ENCODE data around the gene MED27. TPM values are rescaled to one million over a fixed set of nuclear protein-coding genes. Genes with fewer than 3 reads are reported as not detected.

Gene MED27
- total and polyA plus RNA-seq, 2 of the 8 experiments (the other 6 are each of a cell fraction or from before 2014, with no cell fraction given), result 29.9 to 56.5 TPM

- Histone ChIP-seq H3K36me3 (ENCODE audit: control insufficient read depth in 2 of 4, insufficient read depth in 4 of 4, low read length in 3 of 4) (no peaks in the 10 kb centered on the region), H3K18ac (ENCODE audit: extremely low read depth, low read length) (no peak overlapping the region), H3K23ac (ENCODE audit: insufficient read length) (no peak overlapping the region), H3K9ac (replicated peaks in 1 of 4; ENCODE audit: extremely low read depth in 1 of 4, low read depth in 3 of 4, low read length in 3 of 4) (no peak overlapping the region), H3K79me1 (ENCODE audit: low read depth, low read length) (no peaks in the 10 kb centered on the region; the same call in 1 of the 2 replicates), H3K9me3 (ENCODE audit: insufficient read depth in 2 of 2, low read depth in 1 of 2, low read length in 1 of 2) (no peaks in the 10 kb centered on the region), H3K27me3 (replicated peaks in 1 of 4; ENCODE audit: control insufficient read depth in 3 of 4, extremely low read depth in 1 of 4, insufficient read depth in 3 of 4, low read length in 3 of 4) (no peaks in the 10 kb centered on the region; a peak in 1 of 7 replicates), H2BK12ac (ENCODE audit: low read depth, low read length) (no peak overlapping the region), H4K5ac (ENCODE audit: insufficient read length, low read depth, low read length) (no peak overlapping the region), H3K79me2 (ENCODE audit: control insufficient read depth in 1 of 2, insufficient read depth in 2 of 2, low read length in 2 of 2) (no peaks in the 10 kb centered on the region), H3K23me2 (ENCODE audit: low read depth, low read length) (no peaks in the 10 kb centered on the region), H3K4me1 (replicated peaks in 1 of 4; ENCODE audit: control insufficient read depth in 3 of 4, insufficient read depth in 4 of 4, low read length in 3 of 4) (peaks cover 6 to 12% (median 10%) of the 10 kb centered on the region in 4 experiments; a peak in 6 of 7 replicates), H3K27ac (ENCODE audit: low read depth, low read length) (no peak overlapping the region), H2BK120ac (replicated peaks; ENCODE audit: low read depth, low read length) (no peak overlapping the region), H2AK5ac (ENCODE audit: low read depth, low read length) (no peak overlapping the region), H2BK15ac (ENCODE audit: low read length) (no peak overlapping the region), H3K14ac (ENCODE audit: insufficient read length) (no peak overlapping the region), H2BK20ac (ENCODE audit: low read length) (no peak overlapping the region), H3K56ac (replicated peaks; ENCODE audit: insufficient read length, low read depth, low read length) (no peak overlapping the region), H3K4me3 (ENCODE audit: extremely low read depth in 1 of 4, insufficient read depth in 2 of 4, low read depth in 3 of 4, low read length in 4 of 4) (no peak overlapping the region), H3K4ac (replicated peaks; ENCODE audit: insufficient read length, low read depth, low read length) (no peak overlapping the region), H2AFZ (ENCODE audit: low read length) (no peak overlapping the region), H4K91ac (replicated peaks; ENCODE audit: insufficient read length, low read length) (no peak overlapping the region), H4K8ac (ENCODE audit: extremely low read depth, insufficient read depth, low read length) (no peak overlapping the region), H3K4me2 (ENCODE audit: insufficient read depth in 1 of 2, low read depth in 2 of 2, low read length in 2 of 2) (no peak overlapping the region), H4K20me1 (replicated peaks in 1 of 2; ENCODE audit: control insufficient read depth in 1 of 2, insufficient read depth in 2 of 2, low read length in 2 of 2) (no peaks in the 10 kb centered on the region), H2BK5ac (ENCODE audit: low read depth, low read length) (no peak overlapping the region)
- FAIRE-seq, result no peak
- TF ChIP-seq CTCF (IDR thresholded peaks at IDR 0.05; ENCODE audit: control extremely low read depth in 1 of 3, insufficient read depth in 1 of 3, low read depth in 1 of 3, low read length in 3 of 3) (peak; percentile 81 to 91 (median 89)), RAD21 (IDR thresholded peaks at IDR 0.05 in 1 of 2, conservative IDR thresholded peaks at IDR 0.05 in 1 of 2; ENCODE audit: low read depth in 2 of 2, low read length in 2 of 2) (peak; percentile 67 to 77), MAFK (IDR thresholded peaks at IDR 0.05; ENCODE audit: low read depth, low read length) (no peak)
- ChIA-PET CTCF (ENCODE audit: partially characterized antibody) (interaction anchor here (0.7 to 4.6 kb wide), 32 partner anchors 8 to 345 kb away, joined by 3 to 25 read pairs (median 4); no protein-coding TSS in a partner anchor), POLR2A (ENCODE audit: partially characterized antibody) (interaction anchor here (0.5 kb wide), 1 partner anchor 472 kb away, joined by 5 read pairs; no protein-coding TSS in a partner anchor)
- WGBS, 2 experiments (ENCODE audit: extremely low coverage in 1 of 2, insufficient coverage in 1 of 2, insufficient read length in 1 of 2, insufficient replicate concordance in 2 of 2, low coverage in 1 of 2, low lambda C conversion rate in 2 of 2, missing lambda C conversion rate in 1 of 2), result 72% methylated on average over 15 of the region's 15 CpGs; no CpG with 5 or more reads in 1 of the 2 experiments
- DNase-seq (ENCODE audit: low read depth in 1 of 2, low spot score in 2 of 2), result no peak
Observed at GRCh38 chr9:131872006-131872405, 207.7 kb downstream of the MED27 start.
